ENCODE results near the gene BCCIP. TPM values are rescaled to one million over a fixed set of nuclear protein-coding genes. Genes with fewer than 3 reads are reported as not detected.

BCCIP gene
- total and polyA plus RNA-seq, 4 donors = 37.5 to 70.1 (median 47.4) TPM

GRCh38 chr10:125779403-125780327 is 43.7 kb upstream of the BCCIP start:
- no peaks in the 10 kb centered on the region for H3K36me3 ChIP-seq (ENCODE audit: control insufficient read depth in 4 of 4, insufficient read depth in 4 of 4, low read length in 4 of 4)
- no peak overlapping the region for H3K4me3 ChIP-seq
- no peak for DNase-seq
- H3K9me3 ChIP-seq (ENCODE audit: control insufficient read depth in 4 of 4, insufficient read depth in 3 of 4, low read length in 3 of 4) = no peaks in the 10 kb centered on the region
- ATAC-seq (ENCODE audit: insufficient read depth, low FRiP score) = no peak
- no peaks in the 10 kb centered on the region for H3K4me1 ChIP-seq (ENCODE audit: control insufficient read depth in 5 of 5, insufficient read depth in 5 of 5, low read length in 5 of 5)
- TF ChIP-seq, protein P1, sequence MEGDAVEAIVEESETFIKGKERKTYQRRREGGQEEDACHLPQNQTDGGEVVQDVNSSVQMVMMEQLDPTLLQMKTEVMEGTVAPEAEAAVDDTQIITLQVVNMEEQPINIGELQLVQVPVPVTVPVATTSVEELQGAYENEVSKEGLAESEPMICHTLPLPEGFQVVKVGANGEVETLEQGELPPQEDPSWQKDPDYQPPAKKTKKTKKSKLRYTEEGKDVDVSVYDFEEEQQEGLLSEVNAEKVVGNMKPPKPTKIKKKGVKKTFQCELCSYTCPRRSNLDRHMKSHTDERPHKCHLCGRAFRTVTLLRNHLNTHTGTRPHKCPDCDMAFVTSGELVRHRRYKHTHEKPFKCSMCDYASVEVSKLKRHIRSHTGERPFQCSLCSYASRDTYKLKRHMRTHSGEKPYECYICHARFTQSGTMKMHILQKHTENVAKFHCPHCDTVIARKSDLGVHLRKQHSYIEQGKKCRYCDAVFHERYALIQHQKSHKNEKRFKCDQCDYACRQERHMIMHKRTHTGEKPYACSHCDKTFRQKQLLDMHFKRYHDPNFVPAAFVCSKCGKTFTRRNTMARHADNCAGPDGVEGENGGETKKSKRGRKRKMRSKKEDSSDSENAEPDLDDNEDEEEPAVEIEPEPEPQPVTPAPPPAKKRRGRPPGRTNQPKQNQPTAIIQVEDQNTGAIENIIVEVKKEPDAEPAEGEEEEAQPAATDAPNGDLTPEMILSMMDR (IDR thresholded peaks at IDR 0.05; ENCODE audit: control extremely low read depth, extremely low read depth) = no peak
- H3K27me3 ChIP-seq (ENCODE audit: control insufficient read depth in 3 of 3, insufficient read depth in 3 of 3, low read length in 2 of 3) = no peaks in the 10 kb centered on the region
- no peak overlapping the region for H3K27ac ChIP-seq (ENCODE audit: low read depth in 1 of 2, low read length in 1 of 2)
- 87 to 88% methylated on average over 10 of the region's 10 CpGs for WGBS, 2 donors
- no peak overlapping the region for H3K9ac ChIP-seq (ENCODE audit: insufficient read depth in 1 of 2, low read length in 2 of 2)

DNA sequence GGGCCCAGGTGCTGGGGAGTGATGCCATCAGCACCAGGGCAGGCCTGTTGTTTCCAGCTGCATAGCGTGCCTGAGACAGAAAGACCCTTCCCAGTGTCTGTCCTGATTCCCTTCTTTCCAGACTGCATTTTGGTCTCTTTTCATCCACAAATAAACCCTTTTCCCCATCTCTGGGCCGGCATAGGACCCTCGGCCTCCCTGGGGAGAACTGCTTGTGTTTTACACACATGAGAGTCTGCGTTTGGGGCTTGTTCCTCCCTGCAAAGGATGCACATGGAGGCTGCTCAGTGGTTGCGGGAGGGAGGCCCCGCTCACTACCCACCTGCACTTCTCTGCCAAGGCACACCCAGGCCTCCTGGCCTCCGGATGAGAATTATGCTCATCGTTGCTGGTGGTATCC is 42.0 kb upstream of the BCCIP start:
- H3K4me3 ChIP-seq = no peak overlapping the region
- ATAC-seq (ENCODE audit: insufficient read depth, low FRiP score) (no peak), DNase-seq (no peak)
- H3K36me3 ChIP-seq (ENCODE audit: control insufficient read depth in 4 of 4, insufficient read depth in 4 of 4, low read length in 4 of 4) = no peaks in the 10 kb centered on the region
- H3K27ac ChIP-seq (ENCODE audit: low read depth in 1 of 2, low read length in 1 of 2) = no peak overlapping the region
- no peaks in the 10 kb centered on the region for H3K27me3 ChIP-seq (ENCODE audit: control insufficient read depth in 3 of 3, insufficient read depth in 3 of 3, low read length in 2 of 3)
- no peaks in the 10 kb centered on the region for H3K4me1 ChIP-seq (ENCODE audit: control insufficient read depth in 5 of 5, insufficient read depth in 5 of 5, low read length in 5 of 5)
- H3K9ac ChIP-seq (ENCODE audit: insufficient read depth in 1 of 2, low read length in 2 of 2) = no peak overlapping the region
- WGBS, 2 donors = 91 to 95% methylated on average over 8 of the region's 8 CpGs
- TF ChIP-seq, protein P1 (IDR thresholded peaks at IDR 0.05; ENCODE audit: control extremely low read depth, extremely low read depth) = no peak
- no peaks in the 10 kb centered on the region for H3K9me3 ChIP-seq (ENCODE audit: control insufficient read depth in 4 of 4, insufficient read depth in 3 of 4, low read length in 3 of 4)

DNA sequence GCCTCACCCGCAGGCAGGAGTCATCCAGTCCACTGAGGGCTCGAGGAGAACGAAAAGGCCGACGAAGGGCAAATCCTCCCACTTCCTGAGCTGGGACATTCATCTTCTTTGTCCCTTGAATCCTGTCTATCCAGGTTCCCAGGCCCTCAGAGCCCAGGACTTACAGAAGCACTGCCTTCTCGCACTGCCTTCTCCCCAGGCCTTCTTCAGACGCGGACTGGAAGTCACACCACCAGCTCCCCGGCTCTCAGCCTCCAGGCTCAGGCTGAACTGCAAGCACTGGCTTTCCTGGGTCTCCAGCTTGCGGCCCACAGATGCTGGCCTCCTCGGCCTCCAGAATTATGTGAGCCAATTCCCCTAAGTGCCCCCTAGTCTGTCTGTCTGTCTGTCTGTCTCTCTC is 41.3 kb upstream of the BCCIP start:
- H3K9me3 ChIP-seq (ENCODE audit: control insufficient read depth in 4 of 4, insufficient read depth in 3 of 4, low read length in 3 of 4) = no peaks in the 10 kb centered on the region
- DNase-seq = no peak
- WGBS, 2 donors = 88 to 89% methylated on average over 11 of the region's 11 CpGs
- no peaks in the 10 kb centered on the region for H3K36me3 ChIP-seq (ENCODE audit: control insufficient read depth in 4 of 4, insufficient read depth in 4 of 4, low read length in 4 of 4)
- H3K27ac ChIP-seq (ENCODE audit: low read depth in 1 of 2, low read length in 1 of 2) = no peak overlapping the region
- ATAC-seq (ENCODE audit: insufficient read depth, low FRiP score) = no peak
- H3K4me1 ChIP-seq (ENCODE audit: control insufficient read depth in 5 of 5, insufficient read depth in 5 of 5, low read length in 5 of 5) = no peaks in the 10 kb centered on the region
- no peak overlapping the region for H3K4me3 ChIP-seq
- no peak overlapping the region for H3K9ac ChIP-seq (ENCODE audit: insufficient read depth in 1 of 2, low read length in 2 of 2)
- TF ChIP-seq, protein P1 (IDR thresholded peaks at IDR 0.05; ENCODE audit: control extremely low read depth, extremely low read depth) = no peak
- H3K27me3 ChIP-seq (ENCODE audit: control insufficient read depth in 3 of 3, insufficient read depth in 3 of 3, low read length in 2 of 3) = no peaks in the 10 kb centered on the region
